HG03521 (cell line): ENCODE data around the gene VAMP4.

ENCODE experiments used
- ATAC-seq: cut with Tn5 transposase; IDR thresholded peaks from one replicate; pipeline ENCODE4 v1.9.1; 2021; ENCODE audit warnings: mild to moderate bottlenecking, moderate library complexity; ENCODE audit not compliant: unreplicated experiment

VAMP4 gene

DNA sequence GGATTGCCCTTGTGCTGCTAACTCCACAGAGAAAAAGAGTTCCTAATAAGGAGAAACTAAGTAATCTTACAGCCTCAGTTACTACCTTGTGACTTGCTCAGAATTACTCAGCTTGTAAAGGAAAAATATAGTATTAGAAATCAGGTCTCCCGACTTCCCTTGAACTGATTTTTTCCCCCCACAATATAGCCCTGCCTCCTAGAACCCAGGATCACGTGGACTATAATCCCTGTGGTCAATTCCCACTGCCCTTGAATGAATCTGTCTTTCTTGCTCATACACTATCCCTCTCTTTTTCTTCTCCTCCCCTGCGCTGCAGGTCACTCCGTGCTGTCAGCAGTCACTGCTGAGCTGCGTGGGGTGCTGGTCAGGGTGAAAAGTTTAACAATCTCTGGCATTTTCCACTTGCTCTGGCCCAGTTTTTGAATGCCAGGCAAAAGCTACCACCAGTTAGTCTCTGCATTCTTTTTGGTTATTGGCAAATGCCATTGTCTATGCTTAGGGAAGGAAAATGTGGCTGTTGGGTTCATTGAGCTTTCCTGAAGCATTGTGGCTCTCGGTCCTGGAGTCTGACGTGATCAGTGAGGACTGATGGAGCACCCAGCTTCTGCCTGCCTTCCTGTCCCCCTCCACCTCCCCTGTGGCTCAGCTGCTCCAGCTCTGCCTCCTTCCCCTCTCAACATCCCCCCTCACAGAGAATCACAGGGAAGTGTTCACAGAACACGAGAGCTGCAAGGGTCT lies 87.5 kb downstream of the VAMP4 start:
- no peak for ATAC-seq

DNA sequence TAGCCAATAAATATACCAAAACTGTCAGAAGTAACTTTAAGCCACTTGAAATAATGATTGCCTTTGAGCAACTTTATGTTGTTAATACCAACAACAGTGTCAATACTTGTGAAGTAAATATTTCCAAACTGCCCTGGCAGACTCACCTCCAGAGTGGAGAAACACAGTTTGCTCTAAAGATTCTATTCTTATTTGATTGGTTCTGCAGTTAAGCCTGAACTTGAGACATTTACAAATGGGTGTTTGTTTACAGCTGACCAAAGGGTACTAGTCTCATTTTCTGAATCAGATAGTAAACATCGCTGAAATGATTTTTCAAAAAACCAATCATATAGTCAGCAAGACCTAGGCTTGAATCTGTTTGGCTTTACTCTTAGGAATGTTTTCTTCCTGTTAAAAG lies 88.1 kb downstream of the VAMP4 start:
- ATAC-seq: no peak

DNA sequence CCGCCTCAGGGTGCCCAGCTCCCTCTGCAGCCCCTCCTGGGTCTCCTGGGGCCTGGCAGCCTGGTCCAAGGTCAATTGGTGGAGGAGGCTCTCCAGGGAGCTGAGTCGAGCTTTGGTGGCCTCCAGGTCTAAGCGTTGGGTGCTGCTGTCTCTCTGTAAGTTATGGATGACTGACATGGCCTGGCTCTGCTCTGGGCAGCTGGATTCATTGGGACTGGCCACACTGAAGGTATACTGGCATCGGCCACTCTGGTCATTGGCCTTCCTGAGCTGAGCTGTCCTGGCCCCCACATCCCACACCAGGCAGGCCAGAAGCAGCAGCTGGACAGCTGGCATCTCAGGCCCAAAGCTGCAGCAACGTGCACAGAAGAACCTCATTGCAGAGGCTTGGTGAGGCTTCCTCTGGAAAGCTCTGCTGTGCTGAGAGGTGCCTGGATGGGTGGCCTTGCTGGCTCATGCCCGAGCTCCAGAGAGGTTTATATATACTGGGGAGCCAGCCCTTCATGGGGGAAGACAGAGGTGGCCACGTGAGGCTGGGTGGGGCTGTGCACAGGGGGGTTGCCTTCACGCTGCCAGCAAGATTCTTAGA lies 89.5 kb downstream of the VAMP4 start, which contains the start of gene MYOC:
MYOC (minus strand) TSS at position 455 of the 589 bp plus-strand sequence; CDS start at position 378, 77 bp downstream.
- no peak for ATAC-seq
